ENCODE data around the gene GNAZ. TPM values are rescaled to one million over a fixed set of nuclear protein-coding genes. Genes with fewer than 3 reads are reported as not detected.

The GNAZ gene
- total and polyA plus RNA-seq, 2 of the 8 experiments (the other 6 are each of a cell fraction or from before 2014, with no cell fraction given) = 6.6 to 9.6 TPM

DNA sequence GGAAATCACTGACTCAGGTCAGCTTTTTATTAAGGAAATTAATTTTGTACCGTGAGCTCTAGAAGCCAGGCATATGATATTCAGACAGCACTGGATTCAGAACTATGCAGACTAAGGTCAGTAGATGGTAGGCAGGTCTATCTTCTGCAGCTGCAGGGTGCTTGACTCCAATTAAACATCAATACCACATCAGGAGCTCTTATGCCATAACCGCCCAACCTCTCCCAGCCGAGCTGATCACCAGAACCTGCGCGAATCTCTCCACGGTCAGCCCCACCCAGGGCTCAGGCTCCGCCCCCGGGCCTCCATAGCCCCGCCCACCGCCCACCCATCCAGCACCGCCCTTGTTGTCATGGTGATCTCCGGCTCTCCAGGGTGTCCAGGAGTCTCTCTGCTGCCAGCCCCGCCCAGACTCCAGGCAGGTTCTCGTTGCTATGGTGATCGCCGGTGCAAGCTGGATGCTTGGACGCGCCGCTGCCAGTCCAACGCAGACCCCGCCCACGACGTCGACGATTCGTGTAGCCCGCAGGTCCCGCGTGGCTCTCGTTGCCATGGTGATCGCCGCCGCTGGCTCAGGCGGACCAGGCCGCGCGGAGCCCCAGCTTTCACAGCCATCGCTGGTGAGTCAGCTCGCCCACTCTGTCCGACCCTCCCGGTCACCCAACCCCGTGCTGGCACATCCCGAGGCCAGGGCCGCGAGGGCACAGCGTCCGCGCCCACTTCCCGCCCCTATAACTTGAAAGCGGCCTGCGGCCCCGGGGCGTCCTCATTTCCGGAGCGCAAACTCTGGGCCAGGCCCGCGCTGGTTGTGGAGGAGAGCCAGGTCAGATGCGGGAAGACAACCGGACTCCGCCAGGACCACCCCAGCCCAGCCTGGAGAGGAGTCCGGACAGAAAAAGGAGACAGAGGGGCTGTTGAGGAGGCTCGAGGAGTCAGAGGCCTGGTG is 74.9 kb downstream of the GNAZ start, which contains the start of gene RAB36:
Gene RAB36, plus strand, starts transcription at position 546 of the 946 bp plus-strand sequence. CDS start 1,140 bp downstream, outside the sequence.
- Histone ChIP-seq H4K20me1 (replicated peaks in 1 of 2; ENCODE audit: control insufficient read depth in 1 of 2, insufficient read depth in 2 of 2, low read length in 2 of 2) (no peaks in the 10 kb centered on the region), H3K27me3 (replicated peaks in 1 of 4; ENCODE audit: control insufficient read depth in 3 of 4, extremely low read depth in 1 of 4, insufficient read depth in 3 of 4, low read length in 3 of 4) (peaks cover 0 to 14% (median 7%) of the 10 kb centered on the region in 4 experiments; a peak in 5 of 7 replicates), H3K18ac (ENCODE audit: extremely low read depth, low read length) (no peak within 1 kb of the TSS; the same call in 1 of the 2 replicates), H3K79me1 (ENCODE audit: low read depth, low read length) (no peaks in the 10 kb centered on the region), H3K9me3 (ENCODE audit: insufficient read depth in 2 of 2, low read depth in 1 of 2, low read length in 1 of 2) (no peaks in the 10 kb centered on the region), H3K4me2 (ENCODE audit: insufficient read depth in 1 of 2, low read depth in 2 of 2, low read length in 2 of 2) (peak within 1 kb of the TSS; percentile 56 to 92), H3K23ac (ENCODE audit: insufficient read length) (no peak within 1 kb of the TSS), H2AFZ (ENCODE audit: low read length) (no peak within 1 kb of the TSS), H2BK12ac (ENCODE audit: low read depth, low read length) (no peak within 1 kb of the TSS), H2BK120ac (replicated peaks; ENCODE audit: low read depth, low read length) (no peak within 1 kb of the TSS), H3K56ac (replicated peaks; ENCODE audit: insufficient read length, low read depth, low read length) (no peak within 1 kb of the TSS), H2BK15ac (ENCODE audit: low read length) (no peak within 1 kb of the TSS), H3K4me3 (ENCODE audit: extremely low read depth in 1 of 4, insufficient read depth in 2 of 4, low read depth in 3 of 4, low read length in 4 of 4) (peak within 1 kb of the TSS; percentile 33 to 65 (median 59)), H3K36me3 (ENCODE audit: control insufficient read depth in 2 of 4, insufficient read depth in 4 of 4, low read length in 3 of 4) (no peaks in the 10 kb centered on the region), H3K23me2 (ENCODE audit: low read depth, low read length) (peaks cover 6% of the 10 kb centered on the region; the same call in 1 of the 2 replicates), H3K4me1 (replicated peaks in 1 of 4; ENCODE audit: control insufficient read depth in 3 of 4, insufficient read depth in 4 of 4, low read length in 3 of 4) (peaks cover 0 to 21% (median 9%) of the 10 kb centered on the region in 4 experiments; a peak in 5 of 7 replicates), H3K4ac (replicated peaks; ENCODE audit: insufficient read length, low read depth, low read length) (no peak within 1 kb of the TSS), H3K27ac (ENCODE audit: low read depth, low read length) (no peak within 1 kb of the TSS), H4K8ac (ENCODE audit: extremely low read depth, insufficient read depth, low read length) (peak within 1 kb of the TSS; percentile 90), H3K14ac (ENCODE audit: insufficient read length) (no peak within 1 kb of the TSS), H2AK5ac (ENCODE audit: low read depth, low read length) (no peak within 1 kb of the TSS), H3K79me2 (ENCODE audit: control insufficient read depth in 1 of 2, insufficient read depth in 2 of 2, low read length in 2 of 2) (no peaks in the 10 kb centered on the region), H4K5ac (ENCODE audit: insufficient read length, low read depth, low read length) (no peak within 1 kb of the TSS), H2BK20ac (ENCODE audit: low read length) (no peak within 1 kb of the TSS), H4K91ac (replicated peaks; ENCODE audit: insufficient read length, low read length) (no peak within 1 kb of the TSS), H2BK5ac (ENCODE audit: low read depth, low read length) (0 out of 2 replicates have a peak within 1 kb of the TSS, but pooled peaks have one; percentile 54), H3K9ac (replicated peaks in 1 of 4; ENCODE audit: extremely low read depth in 1 of 4, low read depth in 3 of 4, low read length in 3 of 4) (peak within 1 kb of the TSS in 1 of 4 experiments; percentile 20; a peak in 2 of 7 replicates)
- WGBS, 2 experiments (ENCODE audit: extremely low coverage in 1 of 2, insufficient coverage in 1 of 2, insufficient read length in 1 of 2, insufficient replicate concordance in 2 of 2, low coverage in 1 of 2, low lambda C conversion rate in 2 of 2, missing lambda C conversion rate in 1 of 2) = 9% methylated on average over 59 of the region's 62 CpGs; no CpG with 5 or more reads in 1 of the 2 experiments
- FAIRE-seq (peak; percentile 45), DNase-seq (ENCODE audit: low read depth in 1 of 2, low spot score in 2 of 2) (peak; percentile 96 to 98)
- POLR2A ChIA-PET (ENCODE audit: partially characterized antibody) = interaction anchor here (1.5 to 2.1 kb wide), 2 partner anchors 11 to 12 kb away, joined by 3 to 6 read pairs; no protein-coding TSS in a partner anchor
- CTCF ChIA-PET (ENCODE audit: partially characterized antibody) = interaction anchor here (0.5 to 5.8 kb wide), 8 partner anchors 11 to 189 kb away, joined by 3 to 49 read pairs (median 3); no protein-coding TSS in a partner anchor
- TF ChIP-seq SUZ12 (IDR thresholded peaks at IDR 0.05; ENCODE audit: low read length) (no peak), JUN (IDR thresholded peaks at IDR 0.05; ENCODE audit: low read depth, low read length) (no peak), RXRA (IDR thresholded peaks at IDR 0.05; ENCODE audit: insufficient read depth, low read depth, low read length) (no peak), EP300 (IDR thresholded peaks at IDR 0.05; ENCODE audit: borderline replicate concordance in 1 of 2, low read depth in 2 of 2, low read length in 2 of 2) (no peak), MAFK (IDR thresholded peaks at IDR 0.05; ENCODE audit: low read depth, low read length) (no peak), KDM4A (IDR thresholded peaks at IDR 0.05; ENCODE audit: low read depth, low read length, severe bottlenecking) (peak; percentile 52), CREB1 (IDR thresholded peaks at IDR 0.05) (0 out of 2 replicates have a peak, but pooled peaks have one; percentile 17), ASH2L (IDR thresholded peaks at IDR 0.05; ENCODE audit: low read length) (peak; percentile 20), EGR1 (IDR thresholded peaks at IDR 0.05; ENCODE audit: borderline replicate concordance, low read depth, low read length) (peak; percentile 84; the same call in 1 of the 2 replicates)
- TF ChIP-seq, protein P1, sequence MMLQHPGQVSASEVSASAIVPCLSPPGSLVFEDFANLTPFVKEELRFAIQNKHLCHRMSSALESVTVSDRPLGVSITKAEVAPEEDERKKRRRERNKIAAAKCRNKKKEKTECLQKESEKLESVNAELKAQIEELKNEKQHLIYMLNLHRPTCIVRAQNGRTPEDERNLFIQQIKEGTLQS (IDR thresholded peaks at IDR 0.05; ENCODE audit: insufficient read depth, low read depth, low read length) = no peak
